NCI-H526 (cell line): Measurements from ENCODE around the gene GSX1.

ENCODE experiments used
- DNase-seq, 2 experiments: peaks; one replicate each; lab custom pipeline; 2025; lab: John Stamatoyannopoulos, UW

Gene GSX1

GRCh38 chr13:27833206-27833605, 40.9 kb downstream of the GSX1 start:
- DNase-seq, result no peak

GRCh38 chr13:27834095-27834494, 41.8 kb downstream of the GSX1 start:
- no peak for DNase-seq

GRCh38 chr13:27835799-27836198, 43.5 kb downstream of the GSX1 start:
- DNase-seq, result no peak

- DNase-seq, result no peak
These were observed 47.7 kb downstream of the GSX1 start for GRCh38 chr13:27839809-27840467.

- no peak for DNase-seq
These were observed 50.3 kb downstream of the GSX1 start for GRCh38 chr13:27842571-27842970.
